Right renal pelvis (tissue), 4 donors: Measurements from ENCODE around the gene DNAH8. TPM values are rescaled to one million over a fixed set of nuclear protein-coding genes. Genes with fewer than 3 reads are reported as not detected.
"Not testable (repeated sequence)": the region's sequence is repeated elsewhere in the genome, so short reads cannot be mapped to it uniquely, and the experiment has no call there.

ENCODE experiments used
- DNase-seq, 4 donors: peaks; one replicate each; pipeline ENCODE4 v3.0.0-alpha.2; 2013; ENCODE audit warnings: low read depth in 4 of 4, low spot score in 3 of 4, missing footprints in 1 of 4
- polyA plus RNA-seq, 4 donors: library from polyadenylated mRNA; unstranded; fragments of 120-200 nt; gene quantifications; one replicate each; pipeline ENCODE4 v1.2.1, GENCODE V29; 2013; ENCODE audit not compliant: insufficient read length in 4 of 4

DNAH8 gene
- polyA plus RNA-seq, 4 donors = 0.17 to 0.49 (median 0.26) TPM

DNA sequence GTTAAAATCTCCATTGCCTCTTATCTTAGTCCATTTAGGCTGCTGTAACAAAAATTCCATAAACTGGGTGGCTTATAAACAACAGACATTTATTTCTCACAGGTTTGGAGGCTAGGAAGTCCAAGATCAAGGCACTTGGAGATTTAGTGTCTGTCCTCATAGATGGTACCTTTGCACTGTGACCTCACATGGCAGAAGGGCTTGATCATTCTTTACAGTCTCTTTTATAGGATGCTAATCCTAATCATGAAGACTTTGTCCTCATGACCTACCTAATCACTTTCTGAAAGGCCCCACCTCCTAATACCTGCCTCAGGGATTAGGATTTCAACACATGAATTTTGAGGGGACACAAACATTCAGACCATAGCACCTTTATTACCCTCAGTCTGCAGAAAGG, 18.8 kb upstream of the DNAH8 start:
- DNase-seq = no peak

DNA sequence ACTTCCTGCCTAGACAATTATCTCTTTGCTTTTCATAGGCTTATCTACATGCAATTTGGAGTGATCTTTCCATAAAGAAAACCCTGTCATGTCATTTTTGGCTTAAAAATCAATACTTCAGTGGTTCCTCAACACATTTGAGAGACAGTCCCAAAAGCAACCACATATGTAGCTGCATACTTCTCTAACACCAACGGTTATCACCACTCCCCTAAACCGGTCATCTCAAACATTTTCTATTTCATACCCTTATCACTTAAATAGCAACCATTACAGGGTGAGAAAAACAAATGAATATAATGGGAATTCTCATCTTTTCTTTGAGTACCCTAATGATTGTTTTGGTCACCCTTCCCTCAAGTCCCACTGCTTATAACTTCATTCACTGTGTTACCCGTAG, 17.3 kb upstream of the DNAH8 start:
- no peak for DNase-seq

DNA sequence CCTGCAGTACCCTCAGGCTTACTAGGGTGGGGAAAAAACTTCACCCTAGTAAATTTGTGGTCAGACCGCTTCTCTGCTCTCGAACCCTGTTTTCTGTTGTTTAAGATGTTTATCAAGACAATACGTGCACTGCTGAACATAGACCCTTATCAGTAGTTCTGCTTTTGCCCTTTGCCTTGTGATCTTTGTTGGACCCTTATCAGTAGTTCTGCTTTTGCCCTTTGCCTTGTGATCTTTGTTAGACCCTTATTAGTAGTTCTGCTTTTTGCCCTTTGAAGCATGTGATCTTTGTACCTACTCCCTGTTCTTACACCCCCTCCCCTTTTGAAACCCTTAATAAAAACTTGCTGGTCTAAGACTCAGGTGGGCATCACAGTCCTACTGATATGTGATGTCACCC, 15.4 kb upstream of the DNAH8 start:
- DNase-seq = not testable (repeated sequence)

DNA sequence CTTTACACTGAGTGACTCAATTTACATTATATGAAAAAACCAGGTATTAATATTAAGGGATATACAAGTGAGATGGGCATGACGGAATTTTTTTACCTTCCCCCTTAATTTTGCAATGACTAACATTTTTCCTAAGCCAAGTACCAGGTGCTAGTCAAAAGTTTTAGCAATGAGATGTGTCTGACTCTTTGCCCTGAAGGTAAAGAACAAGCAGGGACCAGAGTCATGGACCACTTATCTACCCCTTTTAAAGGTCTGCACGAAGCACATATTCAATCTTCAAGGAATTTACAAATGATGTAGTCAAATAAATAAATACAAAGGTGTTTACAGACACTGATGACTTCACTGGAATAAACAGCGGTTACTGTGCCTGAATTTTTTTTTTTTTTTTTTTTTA, 13.6 kb upstream of the DNAH8 start:
- DNase-seq = no peak

DNA sequence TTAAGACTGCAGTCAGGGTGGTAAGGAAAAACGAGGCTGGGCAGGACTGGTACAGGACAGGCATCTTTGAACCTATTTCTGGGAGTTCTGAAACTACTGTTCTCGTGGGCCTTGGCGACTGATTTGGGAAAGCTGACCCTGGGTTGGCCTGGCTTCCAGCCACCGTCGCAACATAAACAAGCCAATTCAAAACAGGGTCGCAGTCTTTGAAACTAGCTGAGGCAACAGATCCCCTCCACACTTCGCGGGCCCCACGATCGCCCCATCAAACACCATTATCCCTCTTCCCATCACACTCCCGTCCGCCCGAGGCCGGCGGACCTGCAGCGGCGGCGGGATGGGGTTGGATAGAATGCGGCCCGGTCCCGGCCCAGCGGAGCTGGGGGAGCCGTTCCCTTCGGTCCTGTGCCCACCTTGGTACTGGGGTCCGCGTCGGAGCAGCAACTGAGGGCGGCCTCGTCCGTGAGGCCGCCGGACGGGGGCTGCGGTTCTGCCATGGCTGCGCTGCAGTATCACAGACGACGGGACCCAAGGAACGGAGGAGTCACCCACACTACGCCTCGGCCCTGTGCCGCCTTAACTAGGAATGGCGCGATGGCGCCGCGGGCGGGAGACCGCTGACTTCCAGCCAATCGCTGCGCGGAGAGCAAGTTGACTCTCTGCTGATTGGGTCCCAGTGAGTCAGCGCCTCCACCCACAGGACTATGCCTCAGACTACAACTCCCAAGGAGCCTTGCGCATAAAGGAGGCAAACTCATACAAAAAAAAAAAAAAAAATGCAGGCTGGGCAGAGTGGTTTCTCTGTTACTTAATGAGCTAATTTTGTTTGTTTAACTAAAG, 12.3 kb upstream of the DNAH8 start, which contains the start of gene GLO1:
GLO1 (minus strand) TSS at position 588 of the 840 bp plus-strand sequence; CDS start at position 497, 91 bp downstream.
- DNase-seq = peak; percentile 93 to 97 (median 97)

DNA sequence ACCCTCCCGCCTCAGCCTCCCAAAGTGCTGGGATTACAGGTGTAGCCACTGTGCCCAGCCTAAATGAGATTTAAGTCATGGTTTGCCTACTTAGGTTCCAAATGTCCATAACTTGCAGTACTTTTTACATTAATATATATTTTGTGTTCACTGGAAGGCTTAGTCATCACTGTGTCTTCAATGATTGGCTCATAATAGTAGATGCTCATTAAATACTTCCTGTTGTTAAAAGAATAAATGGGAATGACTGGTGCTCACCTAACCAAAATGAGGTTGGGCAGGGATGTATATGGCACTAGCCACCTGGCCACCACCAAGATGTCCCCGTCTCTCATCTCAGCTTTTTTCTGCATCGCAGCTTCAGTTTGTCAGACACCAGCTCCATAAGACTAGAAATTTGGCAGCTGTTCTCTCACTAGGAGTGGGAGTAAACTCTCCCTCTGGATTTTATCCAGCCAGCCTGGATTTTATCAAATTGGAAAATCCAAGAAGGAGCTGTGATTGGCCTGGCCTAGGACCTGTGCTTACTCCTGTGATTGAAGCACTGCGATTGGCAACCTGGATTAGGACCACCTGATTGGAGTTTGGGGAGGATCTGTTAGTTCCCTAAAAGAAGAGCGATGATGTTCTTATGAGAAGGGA, 11.0 kb upstream of the DNAH8 start:
- DNase-seq = no peak

DNA sequence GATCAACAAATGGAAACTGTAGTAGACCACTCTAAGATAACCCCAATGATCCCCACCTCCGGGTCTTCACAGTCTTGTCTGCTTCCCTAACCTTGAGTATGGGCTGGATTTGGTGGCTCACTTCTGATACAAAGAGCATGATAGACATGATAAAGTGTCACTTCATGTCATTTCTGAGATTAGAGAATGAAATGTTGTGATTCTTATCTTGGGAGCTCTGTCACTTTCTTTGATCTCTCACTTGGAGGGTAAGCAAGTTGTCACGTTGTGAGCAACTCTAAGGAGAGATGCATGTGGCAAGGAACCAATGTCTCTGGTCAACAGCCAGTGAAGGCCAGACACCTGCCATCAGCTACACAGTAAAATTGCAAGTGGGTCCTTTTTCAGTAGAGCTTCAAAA, 9.2 kb upstream of the DNAH8 start:
- DNase-seq = no peak

DNA sequence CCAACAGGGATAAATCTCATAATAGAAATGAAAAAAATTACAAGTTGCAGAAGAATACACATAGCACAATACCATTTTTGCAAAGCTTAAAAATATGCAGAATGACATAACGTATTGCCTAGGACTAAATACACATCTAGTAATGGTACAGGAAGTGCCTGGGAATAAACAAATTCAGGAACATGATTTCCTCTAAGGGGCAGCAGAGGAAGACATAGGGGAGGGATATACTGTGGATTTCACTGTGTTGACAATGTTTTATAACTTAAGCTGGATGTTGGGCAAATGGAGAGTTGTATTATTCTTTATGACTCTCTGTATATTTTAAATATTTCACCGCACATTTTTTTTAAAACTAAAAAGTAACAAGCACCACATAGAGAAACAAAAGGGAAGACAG, 6.6 kb upstream of the DNAH8 start:
- no peak for DNase-seq

DNA sequence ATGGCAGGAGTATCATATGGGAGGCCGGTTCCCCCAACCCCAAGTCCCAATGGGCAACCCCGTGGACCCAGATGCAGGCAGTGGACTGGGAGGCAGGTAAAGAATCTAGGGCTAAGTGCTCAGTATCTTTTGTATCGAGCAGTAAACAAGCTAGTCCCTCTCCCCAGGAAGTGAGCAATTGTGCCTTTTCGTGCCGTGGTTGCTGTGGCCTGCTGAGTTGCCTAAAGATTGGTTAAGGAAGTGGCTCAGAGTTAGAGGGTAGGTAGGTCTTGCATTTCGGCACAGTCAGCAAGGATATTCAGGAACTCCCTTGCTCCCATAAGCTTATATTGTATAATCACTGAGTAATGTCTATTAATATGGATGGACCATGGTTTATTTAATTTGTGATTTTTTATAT, 1.3 kb upstream of the DNAH8 start:
- DNase-seq = no peak

DNA sequence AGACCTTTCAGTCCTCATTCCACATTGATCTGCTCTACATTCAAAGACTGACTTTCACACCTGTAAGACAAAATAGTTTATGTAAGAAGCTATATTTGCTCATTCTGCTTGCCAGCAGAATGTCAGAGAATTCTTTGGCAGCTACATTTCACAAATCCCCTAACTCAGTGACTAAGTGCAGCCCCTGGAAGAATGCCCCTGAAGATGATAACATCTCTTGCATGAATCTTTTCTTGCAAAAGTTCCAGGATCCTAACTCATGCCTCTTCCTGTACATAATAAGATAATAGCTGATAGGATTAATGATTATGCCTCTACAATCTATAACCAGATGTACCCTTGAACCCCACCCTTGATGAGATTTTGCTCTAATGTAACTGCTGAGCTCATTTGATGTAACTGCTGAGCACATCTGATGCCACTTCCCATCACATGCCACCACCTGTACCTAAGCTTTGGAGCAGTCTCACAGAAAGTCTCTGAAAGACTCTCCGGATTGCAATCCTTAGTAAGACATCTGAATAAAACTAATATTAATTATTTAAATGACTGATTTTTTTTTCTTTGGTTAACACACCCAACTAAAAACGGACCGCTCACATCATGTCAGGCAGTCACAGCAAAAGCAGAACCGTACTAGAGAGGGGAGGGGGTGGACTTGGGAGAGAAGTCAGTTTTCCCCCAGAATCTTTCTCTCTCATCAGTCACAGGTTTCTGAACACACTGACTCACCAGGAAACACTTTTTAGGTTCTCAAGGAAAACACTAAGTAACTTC, 684 bp upstream of the DNAH8 start:
- no peak for DNase-seq

DNA sequence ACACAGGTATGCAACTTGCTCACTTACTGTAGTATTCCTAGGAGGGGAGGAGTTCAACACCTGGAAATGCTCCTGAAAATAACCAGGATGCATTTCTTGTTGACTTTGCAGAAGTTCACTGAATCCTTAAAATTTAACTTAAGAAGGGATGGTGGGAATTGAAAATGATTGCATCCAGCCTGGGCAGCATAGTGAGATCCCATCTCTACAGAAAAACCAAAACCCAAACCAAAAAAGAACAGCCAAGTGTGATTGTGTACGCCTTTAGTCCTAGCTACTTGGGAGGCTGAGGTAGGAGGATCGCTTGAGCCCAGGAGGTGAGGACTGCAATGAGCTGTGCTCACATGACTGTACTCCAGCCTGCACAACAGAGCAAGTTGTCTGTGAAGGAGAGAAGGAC, 1.7 kb downstream of the DNAH8 start:
- DNase-seq = no peak

DNA sequence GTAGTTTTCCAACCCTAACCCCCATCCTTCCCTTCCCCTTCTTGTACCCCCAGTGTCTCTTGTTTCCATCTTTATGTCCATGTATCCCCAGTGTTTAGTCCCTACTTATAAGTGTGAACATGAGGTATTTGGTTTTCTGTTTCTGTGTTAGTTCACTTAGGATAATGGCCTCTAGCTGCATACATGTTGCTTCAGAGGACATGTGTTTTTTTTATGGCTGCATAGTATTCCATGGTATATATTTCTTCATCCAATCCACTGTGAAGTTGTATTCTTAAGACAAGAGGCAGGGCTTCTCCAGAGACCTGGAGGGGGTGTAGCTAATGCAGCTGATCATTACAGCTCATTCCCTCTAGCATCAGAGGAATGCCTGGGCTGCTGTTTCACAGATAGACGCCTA, 4.2 kb downstream of the DNAH8 start:
- no peak for DNase-seq

DNA sequence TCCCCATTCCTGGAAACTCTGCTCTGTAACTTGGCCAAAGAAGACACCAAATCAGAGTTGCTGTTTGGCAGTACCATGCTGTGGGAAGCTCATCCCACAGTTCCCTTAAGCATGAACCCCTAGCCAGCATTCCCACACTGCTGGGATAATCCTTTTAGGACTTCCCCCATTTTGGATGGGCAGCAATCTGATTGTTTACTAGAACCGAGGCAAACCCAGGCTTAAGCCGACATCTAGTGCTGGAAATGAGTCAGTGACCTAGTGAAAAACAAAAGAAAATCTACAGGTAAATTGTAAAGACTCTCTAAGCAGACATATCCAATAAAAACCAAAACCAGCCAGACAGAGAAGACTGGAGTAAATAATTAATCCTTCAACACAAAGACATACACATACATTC, 5.2 kb downstream of the DNAH8 start:
- no peak for DNase-seq

DNA sequence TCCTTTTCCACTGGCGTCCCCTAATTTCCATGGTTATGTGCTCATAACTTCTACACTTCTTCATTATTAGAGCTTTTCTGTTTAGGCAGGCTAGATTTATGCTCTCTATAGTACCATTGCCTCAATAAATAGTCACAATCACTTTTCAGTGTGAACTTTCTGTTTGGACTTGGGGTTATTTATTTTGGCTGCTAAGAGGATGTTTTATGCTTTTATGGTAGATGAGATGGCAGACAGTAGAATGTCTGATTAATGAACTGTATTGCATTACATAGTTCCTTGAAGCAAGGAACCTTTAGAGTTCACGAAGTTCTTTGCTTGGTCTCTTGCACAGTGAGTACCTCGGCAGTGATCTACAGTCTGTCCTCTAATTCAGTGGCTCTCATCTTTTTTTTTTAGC, 6.9 kb downstream of the DNAH8 start:
- DNase-seq = no peak

DNA sequence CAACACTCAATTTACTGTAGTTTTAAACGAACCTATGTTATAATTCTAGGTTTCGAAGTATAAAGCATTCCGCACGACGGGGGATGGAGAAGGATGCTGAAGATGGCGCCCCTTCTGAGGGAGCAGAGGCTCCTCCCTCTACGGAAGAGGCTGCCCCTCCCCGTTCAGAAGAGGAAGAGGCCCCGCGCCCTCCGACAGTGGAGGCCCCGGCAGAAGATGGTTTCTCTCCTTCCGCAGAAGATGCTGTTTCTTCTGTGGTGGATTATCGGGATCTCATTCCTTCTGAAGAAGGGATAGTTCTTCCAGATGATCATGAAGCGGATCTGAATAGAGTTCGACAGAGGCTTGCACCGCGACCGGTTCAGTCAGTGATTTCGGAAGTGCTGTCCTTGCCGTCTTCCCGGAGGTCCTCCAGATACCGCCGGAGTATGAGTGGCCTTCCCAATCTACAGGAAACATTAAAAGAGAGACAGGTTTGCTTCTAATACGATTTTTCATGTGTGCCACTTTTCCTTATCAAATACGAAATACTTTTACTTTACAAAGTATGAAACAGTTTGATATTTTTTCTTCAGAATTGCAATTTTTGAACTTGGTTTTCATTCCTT, 7.7 kb downstream of the DNAH8 start:
- no peak for DNase-seq

DNA sequence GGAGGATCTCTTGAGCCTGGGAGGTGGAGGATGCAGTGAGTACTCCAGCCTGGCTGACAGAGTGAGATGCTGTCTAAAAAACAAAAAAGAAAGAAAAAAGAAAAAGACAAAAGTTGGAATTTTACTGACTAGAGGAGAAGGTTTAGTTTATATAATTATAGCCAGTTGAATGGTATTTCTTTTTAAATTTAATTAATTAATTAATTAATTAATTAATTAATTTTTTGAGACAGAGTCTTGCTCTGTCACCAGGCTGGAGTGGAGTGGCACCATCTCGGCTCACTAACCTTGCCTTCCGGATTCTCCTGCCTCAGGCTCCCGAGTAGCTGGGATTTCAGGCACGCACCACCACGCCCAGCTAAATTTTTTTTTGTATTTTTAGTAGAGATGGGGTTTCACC, 8.7 kb downstream of the DNAH8 start:
- no peak for DNase-seq

DNA sequence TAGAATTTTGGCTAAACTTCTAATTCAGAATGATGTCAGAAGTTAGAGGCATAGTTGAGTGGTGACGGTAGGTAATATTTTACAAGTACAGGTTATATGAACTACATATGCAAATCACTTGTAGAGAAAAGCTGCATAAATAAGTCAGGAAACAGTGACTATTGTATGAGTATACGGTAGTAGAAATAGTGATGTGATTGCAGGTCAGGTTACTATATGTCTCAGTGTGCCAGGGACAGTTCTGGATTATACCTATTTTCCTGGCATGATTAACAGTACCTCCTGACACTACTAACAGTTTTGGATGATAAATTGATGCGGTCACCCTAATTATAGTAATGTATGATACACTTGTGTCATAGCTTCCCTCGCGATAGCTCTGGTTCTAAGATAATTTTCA, 9.2 kb downstream of the DNAH8 start:
- no peak for DNase-seq

DNA sequence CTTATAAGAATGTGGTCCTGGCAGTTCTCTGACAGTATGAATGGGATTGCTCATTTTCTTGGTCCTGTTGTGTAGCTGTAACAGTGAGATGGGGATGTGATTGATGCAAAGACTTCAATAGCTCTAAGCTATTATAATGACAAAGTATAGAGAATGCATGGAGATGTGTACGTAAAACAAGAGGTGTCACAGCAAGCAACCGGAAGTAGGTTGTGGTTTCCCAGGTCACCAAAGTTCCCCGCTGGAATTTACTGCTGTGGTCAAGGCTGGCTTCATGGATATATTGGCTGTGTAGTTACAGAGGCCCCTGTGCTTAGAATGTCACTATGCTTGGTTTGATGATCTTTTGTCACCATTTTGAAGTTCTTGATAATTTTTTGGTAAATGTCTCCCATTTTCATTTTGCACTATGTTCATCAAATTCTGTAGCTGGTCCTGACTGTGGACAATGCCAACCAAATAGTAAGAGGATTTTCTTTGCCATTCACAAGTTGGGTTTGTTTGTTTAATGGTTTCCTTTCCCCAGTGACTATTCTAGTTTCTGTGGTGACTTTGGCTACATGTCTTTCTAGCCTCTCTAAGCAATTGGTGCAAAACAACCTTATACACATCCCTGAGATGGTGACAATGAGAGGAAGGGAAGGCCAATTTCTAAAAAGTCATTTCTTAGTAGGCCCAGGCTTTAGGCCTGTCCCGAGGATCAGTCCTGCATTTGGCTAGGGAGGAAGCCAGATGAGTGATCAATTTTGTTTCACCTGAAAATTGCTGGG, 10.5 kb downstream of the DNAH8 start:
- DNase-seq = no peak

DNA sequence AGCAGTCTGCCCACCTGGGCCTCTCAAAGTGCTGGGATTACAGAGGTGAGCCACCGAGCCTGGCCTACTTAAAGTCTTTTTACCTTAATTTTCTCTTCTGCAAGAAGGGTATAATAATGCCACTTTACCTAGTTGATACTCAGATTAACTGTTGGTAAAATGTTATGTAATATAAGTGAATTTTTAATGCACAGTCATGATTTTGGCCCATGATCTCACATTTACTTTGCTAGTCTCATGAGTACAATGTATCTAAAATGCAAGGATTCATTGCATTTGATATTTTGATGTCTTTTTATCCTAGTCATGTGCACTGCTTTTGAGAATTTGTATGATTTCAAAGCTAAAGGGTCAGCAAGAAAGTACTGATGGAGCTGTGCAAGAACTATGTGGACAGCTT, 13.1 kb downstream of the DNAH8 start:
- no peak for DNase-seq

DNA sequence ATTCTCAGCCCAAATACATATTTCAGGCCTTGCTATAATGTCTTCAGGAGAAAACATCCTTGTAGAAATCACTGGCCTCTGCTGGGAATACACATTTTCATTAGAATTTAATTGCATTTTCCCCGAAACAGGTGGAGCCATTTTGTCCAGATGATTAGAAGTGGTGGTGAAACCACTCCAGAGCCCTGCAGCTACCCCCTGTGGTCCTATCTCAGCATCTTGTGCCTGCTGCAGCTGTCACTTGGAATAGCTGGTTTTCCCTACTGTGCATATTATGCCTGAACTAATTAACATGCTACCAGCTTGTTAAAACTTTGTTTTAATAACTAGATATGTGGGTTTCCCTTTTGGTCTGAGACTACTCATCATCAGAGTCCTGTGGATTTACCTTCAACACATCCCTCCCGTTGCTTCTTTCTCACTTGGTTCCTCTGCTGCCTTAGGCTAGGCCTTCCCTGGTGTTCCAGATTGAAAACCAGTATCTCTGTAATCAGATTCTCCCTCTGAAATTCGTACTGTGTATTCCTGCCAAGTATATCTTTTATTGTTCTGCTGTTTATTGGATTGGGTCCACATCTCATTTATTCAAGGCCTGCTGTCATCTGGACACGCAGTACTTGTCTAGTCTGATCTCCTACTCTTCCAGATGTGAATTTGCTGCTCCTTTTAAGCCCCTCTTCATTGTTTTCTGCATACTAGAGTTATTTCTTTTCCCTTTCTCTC, 15.2 kb downstream of the DNAH8 start:
- no peak for DNase-seq
